Cardiac ventricle fibroblast (primary cell): ENCODE data around the gene SUN3. TPM values are rescaled to one million over a fixed set of nuclear protein-coding genes. Genes with fewer than 3 reads are reported as not detected.

ENCODE experiments used
- total RNA-seq: library from RNA; depleted of rRNA; stranded (reverse); fragments of >200 nt; gene quantifications from 2 replicates; pipeline ENCODE4 v1.2.3, GENCODE V29; 2015

SUN3 gene, protein sequence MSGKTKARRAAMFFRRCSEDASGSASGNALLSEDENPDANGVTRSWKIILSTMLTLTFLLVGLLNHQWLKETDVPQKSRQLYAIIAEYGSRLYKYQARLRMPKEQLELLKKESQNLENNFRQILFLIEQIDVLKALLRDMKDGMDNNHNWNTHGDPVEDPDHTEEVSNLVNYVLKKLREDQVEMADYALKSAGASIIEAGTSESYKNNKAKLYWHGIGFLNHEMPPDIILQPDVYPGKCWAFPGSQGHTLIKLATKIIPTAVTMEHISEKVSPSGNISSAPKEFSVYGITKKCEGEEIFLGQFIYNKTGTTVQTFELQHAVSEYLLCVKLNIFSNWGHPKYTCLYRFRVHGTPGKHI
- total RNA-seq: not detected in 2 replicates

DNA sequence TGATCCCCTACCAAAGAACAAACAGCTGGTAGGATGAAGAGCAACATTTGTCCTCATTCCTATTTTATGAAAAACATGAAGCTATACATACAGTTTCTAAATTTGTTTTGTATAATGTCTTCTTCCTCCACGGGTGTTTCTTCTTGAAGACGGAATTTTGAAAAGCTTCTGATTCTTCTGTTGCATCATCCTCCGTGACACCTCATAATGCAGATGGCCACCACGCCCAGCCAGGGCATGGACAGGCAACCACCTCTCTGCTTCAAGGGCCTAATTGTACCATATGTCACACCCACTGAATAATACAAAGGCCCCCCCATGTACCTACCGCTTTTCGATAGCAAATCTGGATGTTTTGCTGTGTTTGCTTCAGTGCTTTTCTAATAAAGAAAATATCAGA is at the start of gene SUN3:
SUN3 (minus strand) TSS at position 170 of the 400 bp plus-strand sequence; CDS start at position 1, 169 bp downstream.

DNA sequence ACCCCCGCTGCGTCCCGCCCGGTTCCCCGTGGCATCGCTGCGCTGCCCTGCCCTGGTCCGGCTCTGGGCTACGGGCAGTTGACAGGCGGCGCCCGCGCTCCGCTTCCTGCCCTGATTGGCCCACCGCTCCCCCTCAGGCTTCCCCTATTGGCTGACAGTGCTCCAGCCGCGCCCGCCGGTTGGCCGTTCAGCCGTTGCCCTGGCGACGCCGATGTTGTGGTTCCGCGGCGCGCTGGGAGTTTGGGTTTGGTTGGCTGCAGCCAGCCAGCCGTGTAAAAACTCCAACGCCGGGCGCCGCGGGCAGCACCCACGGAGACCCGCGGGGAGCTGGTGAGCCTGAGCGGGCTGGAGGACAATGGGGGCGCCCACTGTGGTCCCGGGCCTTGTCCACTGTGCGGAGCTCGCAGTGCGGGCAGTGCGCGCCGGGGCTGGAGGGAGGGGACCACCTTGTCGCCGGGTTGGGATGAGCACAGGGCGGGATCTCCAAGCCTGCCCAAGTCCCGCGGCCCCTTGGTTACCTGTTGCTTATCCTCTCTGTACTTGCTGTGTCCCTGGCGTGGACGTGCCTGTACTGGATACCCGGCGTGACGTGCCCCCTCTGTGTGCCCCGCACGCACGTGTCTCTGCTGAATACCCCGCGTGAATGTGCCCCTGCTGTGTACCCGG is 6.5 kb upstream of the SUN3 start, which contains the start of gene C7orf57:
C7orf57 (plus strand) TSS at position 243 of the 666 bp plus-strand sequence. CDS start 766 bp downstream, outside the sequence.

DNA sequence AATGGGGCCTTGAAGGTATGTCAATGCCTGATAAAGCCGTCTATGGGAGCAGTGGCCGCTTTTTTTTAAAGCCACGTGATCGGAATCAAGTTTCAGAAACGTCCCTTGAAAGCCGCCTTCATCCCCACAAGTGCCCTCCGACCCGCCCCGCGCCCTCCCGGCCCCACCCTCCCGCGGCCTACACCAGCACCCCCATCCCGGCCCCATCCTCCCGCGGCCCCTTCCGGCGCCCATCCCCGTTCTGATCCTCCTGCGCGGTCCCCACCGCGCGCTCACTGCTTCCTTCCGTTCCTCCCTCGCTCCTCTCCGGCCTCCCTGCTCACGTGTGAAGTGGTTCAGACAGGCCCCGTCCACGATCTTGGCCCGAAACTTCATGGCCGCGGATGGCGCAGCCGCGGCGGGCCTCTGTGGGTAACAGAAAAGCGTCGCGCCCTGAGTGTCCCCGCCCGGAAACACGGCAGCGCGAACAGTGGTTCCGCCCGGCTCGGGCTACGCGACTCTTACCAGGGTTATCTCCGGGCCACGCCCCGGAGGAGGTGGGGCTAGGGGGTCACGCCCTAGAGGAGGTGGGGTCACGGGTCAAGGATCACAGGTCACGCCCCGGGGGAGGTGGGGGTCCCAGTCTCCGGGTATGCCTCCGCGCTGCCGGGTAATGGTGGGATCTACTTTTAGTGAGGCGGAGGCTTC is 49.6 kb downstream of the SUN3 start, which contains the start of gene HUS1:
HUS1 (minus strand) TSS at position 471 of the 687 bp plus-strand sequence; CDS start at position 375, 96 bp downstream.

DNA sequence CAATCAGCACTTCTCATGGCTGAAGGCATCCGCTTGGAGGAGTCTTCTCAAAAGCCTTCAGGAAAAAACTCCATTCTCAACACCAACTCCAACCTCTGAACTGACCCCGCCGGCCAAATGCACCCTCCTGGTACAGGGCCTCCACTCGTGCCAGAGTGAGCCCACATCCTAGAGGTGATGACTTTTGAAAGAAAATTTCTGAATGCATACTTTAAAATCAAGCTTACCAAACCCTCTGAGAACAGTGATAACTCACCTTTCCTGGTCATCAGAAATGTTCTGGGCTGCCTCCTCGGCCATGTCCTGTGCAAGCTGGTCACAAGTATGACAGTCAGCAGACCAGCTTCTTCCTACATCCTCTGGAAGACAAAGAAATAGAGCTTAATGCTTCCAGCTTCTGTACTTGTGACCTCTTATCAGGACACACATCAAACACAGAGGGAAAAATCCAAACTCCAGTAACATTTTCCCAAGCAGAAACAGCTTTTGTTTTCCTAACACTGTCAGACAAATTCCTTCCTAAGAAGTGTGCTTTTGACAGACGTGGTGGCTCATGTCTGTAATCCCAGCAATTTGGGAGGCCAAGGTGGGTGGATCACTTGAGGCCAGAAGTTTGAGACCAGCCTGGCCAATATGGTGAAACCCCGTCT is 80.6 kb downstream of the SUN3 start, which contains the start of gene PKD1L1:
PKD1L1 (minus strand) TSS at position 326 of the 650 bp plus-strand sequence; CDS start at position 300, 26 bp downstream.

Other genes with a start within 250 kb of the SUN3 start
- 0.29 and 0.69 TPM in 2 replicates for gene PKD1L1, start 80.6 kb downstream of the SUN3 start, total RNA-seq
- 19.5 and 27.9 TPM in 2 replicates for gene HUS1, start 49.5 kb downstream of the SUN3 start, total RNA-seq
- not detected in 2 replicates for gene C7orf57, start 6.4 kb upstream of the SUN3 start, total RNA-seq
- gene UPP1, start 60.2 kb upstream of the SUN3 start, total RNA-seq: 9.7 and 12.5 TPM in 2 replicates
- not detected in 2 replicates for gene ABCA13, start 142.4 kb upstream of the SUN3 start, total RNA-seq